GM10266 (cell line): ENCODE measurements around the gene PRB4.

ENCODE experiments used
- DNase-seq: peaks from one replicate; pipeline ENCODE4 v3.0.0; 2012; ENCODE audit errors: extremely low spot score
- CTCF ChIP-seq: IDR thresholded peaks from 2 replicates; pipeline ENCODE4 v1.5.1; 2012; ENCODE audit warnings: mild to moderate bottlenecking, low read depth; ENCODE audit not compliant: control insufficient read depth, insufficient read depth; ENCODE audit errors: missing control alignments

Gene PRB4

GRCh38 chr12:11273449-11273848 is 36.8 kb downstream of the PRB4 start:
- no peak for DNase-seq
- no peak for TF ChIP-seq CTCF

- no peak for DNase-seq
- no peak for TF ChIP-seq CTCF
Observed at GRCh38 chr12:11269607-11270006, 40.6 kb downstream of the PRB4 start, which contains the start of gene PRB3. Gene PRB3 (minus strand): TSS chr12:11269707. CDS start chr12:11269669, 38 bp downstream.

DNA sequence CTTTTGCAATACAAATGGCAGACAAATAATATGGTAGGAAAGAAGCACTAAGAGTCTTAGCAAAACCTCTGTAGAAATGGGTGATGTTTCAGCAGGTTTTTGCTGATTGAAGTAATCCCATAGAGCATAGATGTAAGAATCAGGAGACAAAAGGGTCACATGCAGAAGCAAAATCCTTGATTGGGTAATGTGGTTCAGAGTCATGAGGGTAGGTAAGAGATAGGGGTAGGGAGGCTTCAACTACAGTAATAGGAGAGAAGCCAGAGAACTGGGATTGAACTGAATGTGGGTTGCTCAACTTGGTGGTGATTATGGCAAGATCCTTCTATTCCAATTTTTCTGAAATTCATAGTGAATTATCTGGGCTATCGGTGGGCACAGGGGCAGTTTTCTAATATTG is 45.7 kb downstream of the PRB4 start:
- DNase-seq = no peak
- TF ChIP-seq CTCF = no peak
